ENCODE data around the gene ST3GAL6. TPM values are rescaled to one million over a fixed set of nuclear protein-coding genes. Genes with fewer than 3 reads are reported as not detected.
"Not testable (repeated sequence)": the region's sequence is repeated elsewhere in the genome, so short reads cannot be mapped to it uniquely, and the experiment has no call there.

Gene ST3GAL6
- polyA plus RNA-seq, 1 donor from 2014 or later = 3.7 TPM

- Histone ChIP-seq H3K36me3 (ENCODE audit: insufficient read depth, low read length) (peaks cover 9% of the 10 kb centered on the region), H3K27ac (ENCODE audit: low read length) (no peak overlapping the region), H3K9ac (ENCODE audit: low read length) (no peak overlapping the region), H3K27me3 (ENCODE audit: insufficient read depth, low read depth, low read length) (no peaks in the 10 kb centered on the region), H3F3A (ENCODE audit: insufficient read depth, low read length, poor library complexity, severe bottlenecking) (no peaks in the 10 kb centered on the region), H3K4me3 (ENCODE audit: low read length) (no peak overlapping the region), H3K4me2 (ENCODE audit: low read length) (no peak overlapping the region), H2AFZ (ENCODE audit: low read depth, low read length) (no peak overlapping the region), H3K9me2 (ENCODE audit: insufficient read depth, low read length) (no peaks in the 10 kb centered on the region), H3K9me3 (ENCODE audit: low read length) (no peaks in the 10 kb centered on the region), H4K20me1 (ENCODE audit: insufficient read depth) (no peaks in the 10 kb centered on the region), H3K79me2 (replicated peaks; ENCODE audit: insufficient read depth, low read length) (no peaks in the 10 kb centered on the region)
- TF ChIP-seq MXI1 (conservative IDR thresholded peaks at IDR 0.05; ENCODE audit: poor library complexity, severe bottlenecking) (no peak), SMC3 (conservative IDR thresholded peaks at IDR 0.05; ENCODE audit: poor library complexity) (no peak), EP300 (conservative IDR thresholded peaks at IDR 0.05; ENCODE audit: poor library complexity, severe bottlenecking) (no peak), TAF1 (IDR thresholded peaks at IDR 0.05; ENCODE audit: low read depth) (no peak), REST (IDR thresholded peaks at IDR 0.05; ENCODE audit: borderline replicate concordance) (no peak), EZH2 (IDR thresholded peaks at IDR 0.05; ENCODE audit: borderline replicate concordance, insufficient read depth, low read length, poor library complexity, severe bottlenecking) (no peak), RAD21 (conservative IDR thresholded peaks at IDR 0.05) (no peak), POLR2AphosphoS5 (IDR thresholded peaks at IDR 0.05) (no peak), CTCF (IDR thresholded peaks at IDR 0.05; ENCODE audit: poor library complexity, severe bottlenecking) (no peak)
These were observed 64.2 kb downstream of the ST3GAL6 start for GRCh38 chr3:98827221-98827920.

- no peak overlapping the region for H3K4me3 ChIP-seq (ENCODE audit: low read length)
- no peaks in the 10 kb centered on the region for H3F3A ChIP-seq (ENCODE audit: insufficient read depth, low read length, poor library complexity, severe bottlenecking)
- H3K4me2 ChIP-seq (ENCODE audit: low read length) = no peak overlapping the region
- H3K79me2 ChIP-seq (replicated peaks; ENCODE audit: insufficient read depth, low read length) = no peaks in the 10 kb centered on the region
- peaks cover 19% of the 10 kb centered on the region for H3K36me3 ChIP-seq (ENCODE audit: insufficient read depth, low read length)
- no peak overlapping the region for H3K9ac ChIP-seq (ENCODE audit: low read length)
- H3K9me3 ChIP-seq (ENCODE audit: low read length) = peaks cover 6% of the 10 kb centered on the region
- no peak overlapping the region for H2AFZ ChIP-seq (ENCODE audit: low read depth, low read length)
- TF ChIP-seq SMC3 (conservative IDR thresholded peaks at IDR 0.05; ENCODE audit: poor library complexity) (no peak), RAD21 (conservative IDR thresholded peaks at IDR 0.05) (no peak), MXI1 (conservative IDR thresholded peaks at IDR 0.05; ENCODE audit: poor library complexity, severe bottlenecking) (no peak), CTCF (IDR thresholded peaks at IDR 0.05; ENCODE audit: poor library complexity, severe bottlenecking) (no peak), POLR2AphosphoS5 (IDR thresholded peaks at IDR 0.05) (no peak), TAF1 (IDR thresholded peaks at IDR 0.05; ENCODE audit: low read depth) (no peak), REST (IDR thresholded peaks at IDR 0.05; ENCODE audit: borderline replicate concordance) (no peak), EZH2 (IDR thresholded peaks at IDR 0.05; ENCODE audit: borderline replicate concordance, insufficient read depth, low read length, poor library complexity, severe bottlenecking) (no peak), EP300 (conservative IDR thresholded peaks at IDR 0.05; ENCODE audit: poor library complexity, severe bottlenecking) (no peak)
- no peak overlapping the region for H3K27ac ChIP-seq (ENCODE audit: low read length)
- no peaks in the 10 kb centered on the region for H3K9me2 ChIP-seq (ENCODE audit: insufficient read depth, low read length)
- H4K20me1 ChIP-seq (ENCODE audit: insufficient read depth) = no peaks in the 10 kb centered on the region
- no peaks in the 10 kb centered on the region for H3K27me3 ChIP-seq (ENCODE audit: insufficient read depth, low read depth, low read length)
These were observed 66.2 kb downstream of the ST3GAL6 start for GRCh38 chr3:98829246-98829832.

- not testable (repeated sequence) for H3K27ac ChIP-seq (ENCODE audit: low read length); H3K9me3 ChIP-seq (ENCODE audit: low read length); H3F3A ChIP-seq (ENCODE audit: insufficient read depth, low read length, poor library complexity, severe bottlenecking); H3K4me3 ChIP-seq (ENCODE audit: low read length); H2AFZ ChIP-seq (ENCODE audit: low read depth, low read length); H3K4me2 ChIP-seq (ENCODE audit: low read length); H3K9ac ChIP-seq (ENCODE audit: low read length); H4K20me1 ChIP-seq (ENCODE audit: insufficient read depth); H3K79me2 ChIP-seq (replicated peaks; ENCODE audit: insufficient read depth, low read length); H3K9me2 ChIP-seq (ENCODE audit: insufficient read depth, low read length); H3K27me3 ChIP-seq (ENCODE audit: insufficient read depth, low read depth, low read length)
- H3K36me3 ChIP-seq (ENCODE audit: insufficient read depth, low read length) = peaks cover 19% of the 10 kb centered on the region
These were observed 67.9 kb downstream of the ST3GAL6 start for GRCh38 chr3:98831060-98831459.
